Epithelial cell of alveolus of lung (primary cell): Measurements from ENCODE around the gene RTN4RL2. TPM values are rescaled to one million over a fixed set of nuclear protein-coding genes. Genes with fewer than 3 reads are reported as not detected.

ENCODE experiments used
- total RNA-seq: library from RNA; depleted of rRNA; stranded (reverse); fragments of >200 nt; gene quantifications from 2 replicates; pipeline ENCODE4 v1.2.1, GENCODE V29; 2015

RTN4RL2 gene
- total RNA-seq, result 0.91 and 4.5 TPM in 2 replicates

GRCh38 chr11:57460022-57460757, at the start of gene RTN4RL2:
Gene RTN4RL2, plus strand, starts transcription at chr11:57460528. Its CDS starts 338 bp downstream, at chr11:57460866.

GRCh38 chr11:57426929-57427726, 33.2 kb upstream of the RTN4RL2 start, which contains the start of gene SLC43A3:
Gene SLC43A3, minus strand, starts transcription at chr11:57427121. Its CDS starts 949 bp downstream, at chr11:57426172.

GRCh38 chr11:57515332-57516060, 55.2 kb downstream of the RTN4RL2 start, which contains the start of gene SLC43A1:
Gene SLC43A1, minus strand, starts transcription at chr11:57515702. Its CDS starts 1,591 bp downstream, at chr11:57514111.

Other genes starting within 250 kb of the RTN4RL2 start
- 0.24 and 0.65 TPM in 2 replicates for gene APLNR, start 223.3 kb upstream of the RTN4RL2 start, total RNA-seq
- gene TNKS1BP1, start 135.6 kb upstream of the RTN4RL2 start, total RNA-seq, result 89.3 and 101 TPM in 2 replicates
- 91.8 and 119 TPM in 2 replicates for gene SSRP1, start 124.6 kb upstream of the RTN4RL2 start, total RNA-seq
- not detected in 2 replicates for gene P2RX3, start 122.2 kb upstream of the RTN4RL2 start, total RNA-seq
- not detected in 2 replicates for gene PRG3, start 79.4 kb upstream of the RTN4RL2 start, total RNA-seq
- not detected in 2 replicates for gene PRG2, start 69.9 kb upstream of the RTN4RL2 start, total RNA-seq
- 54.6 and 115 TPM in 2 replicates for gene SLC43A3, start 33.4 kb upstream of the RTN4RL2 start, total RNA-seq
- gene SLC43A1, start 55.2 kb downstream of the RTN4RL2 start, total RNA-seq, result 17.3 and 21.9 TPM in 2 replicates
- 14.7 and 44.3 TPM in 2 replicates for gene TIMM10, start 70.2 kb downstream of the RTN4RL2 start, total RNA-seq
- not detected in 2 replicates for gene SMTNL1, start 77.1 kb downstream of the RTN4RL2 start, total RNA-seq
- gene UBE2L6, start 107.1 kb downstream of the RTN4RL2 start, total RNA-seq, result 41.2 and 79.9 TPM in 2 replicates
- gene SERPING1, start 137.2 kb downstream of the RTN4RL2 start, total RNA-seq, result 106 and 234 TPM in 2 replicates
- 0.13 and 9.7 TPM in 2 replicates for gene YPEL4, start 189.4 kb downstream of the RTN4RL2 start, total RNA-seq
- gene CLP1, start 197.2 kb downstream of the RTN4RL2 start, total RNA-seq, result 15.3 and 20.4 TPM in 2 replicates
- 37.4 and 41.5 TPM in 2 replicates for gene ZDHHC5, start 207.6 kb downstream of the RTN4RL2 start, total RNA-seq